ENCODE data around the gene DLST. TPM values are rescaled to one million over a fixed set of nuclear protein-coding genes. Genes with fewer than 3 reads are reported as not detected.

The DLST gene
- total RNA-seq, 1 experiment from 2014 or later, result 112 TPM

GRCh38 chr14:74861734-74862090 is 20.0 kb upstream of the DLST start:
- H3K36me3 Mint-ChIP-seq, result no peaks in the 10 kb centered on the region

GRCh38 chr14:74863274-74863673 is 18.4 kb upstream of the DLST start:
- TF ChIP-seq PRRX2 (CRISPR knock-in tag; IDR thresholded peaks at IDR 0.05) (no peak), NFE2L1 (CRISPR knock-in tag; IDR thresholded peaks at IDR 0.05) (no peak), ATF3 (CRISPR knock-in tag; conservative IDR thresholded peaks at IDR 0.05) (no peak), ZNF281 (CRISPR knock-in tag; IDR thresholded peaks at IDR 0.05) (no peak), SOX15 (CRISPR knock-in tag; IDR thresholded peaks at IDR 0.05) (no peak), AFF4 (CRISPR knock-in tag; IDR thresholded peaks at IDR 0.05; ENCODE audit: borderline replicate concordance) (no peak), NFATC4 (CRISPR knock-in tag; IDR thresholded peaks at IDR 0.05) (no peak), ERG (CRISPR knock-in tag; IDR thresholded peaks at IDR 0.05) (no peak), SMAD4 (CRISPR knock-in tag; IDR thresholded peaks at IDR 0.05) (no peak), ZNF263 (CRISPR knock-in tag; IDR thresholded peaks at IDR 0.05; ENCODE audit: low read depth) (no peak), ZNF232 (CRISPR knock-in tag; IDR thresholded peaks at IDR 0.05) (no peak), SP1 (CRISPR knock-in tag; conservative IDR thresholded peaks at IDR 0.05) (no peak), ZNF416 (CRISPR knock-in tag; IDR thresholded peaks at IDR 0.05) (no peak), OVOL2 (CRISPR knock-in tag; IDR thresholded peaks at IDR 0.05; ENCODE audit: borderline replicate concordance) (no peak), CREB1 (CRISPR knock-in tag; IDR thresholded peaks at IDR 0.05) (no peak), MYBL2 (CRISPR knock-in tag; IDR thresholded peaks at IDR 0.05) (no peak), ELF4 (CRISPR knock-in tag; IDR thresholded peaks at IDR 0.05; ENCODE audit: low read depth) (no peak)
- TF ChIP-seq, protein P1, sequence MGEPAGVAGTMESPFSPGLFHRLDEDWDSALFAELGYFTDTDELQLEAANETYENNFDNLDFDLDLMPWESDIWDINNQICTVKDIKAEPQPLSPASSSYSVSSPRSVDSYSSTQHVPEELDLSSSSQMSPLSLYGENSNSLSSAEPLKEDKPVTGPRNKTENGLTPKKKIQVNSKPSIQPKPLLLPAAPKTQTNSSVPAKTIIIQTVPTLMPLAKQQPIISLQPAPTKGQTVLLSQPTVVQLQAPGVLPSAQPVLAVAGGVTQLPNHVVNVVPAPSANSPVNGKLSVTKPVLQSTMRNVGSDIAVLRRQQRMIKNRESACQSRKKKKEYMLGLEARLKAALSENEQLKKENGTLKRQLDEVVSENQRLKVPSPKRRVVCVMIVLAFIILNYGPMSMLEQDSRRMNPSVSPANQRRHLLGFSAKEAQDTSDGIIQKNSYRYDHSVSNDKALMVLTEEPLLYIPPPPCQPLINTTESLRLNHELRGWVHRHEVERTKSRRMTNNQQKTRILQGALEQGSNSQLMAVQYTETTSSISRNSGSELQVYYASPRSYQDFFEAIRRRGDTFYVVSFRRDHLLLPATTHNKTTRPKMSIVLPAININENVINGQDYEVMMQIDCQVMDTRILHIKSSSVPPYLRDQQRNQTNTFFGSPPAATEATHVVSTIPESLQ (CRISPR knock-in tag; IDR thresholded peaks at IDR 0.05), result no peak
- Mint-ChIP-seq H3K36me3 (no peaks in the 10 kb centered on the region), H3K4me3 (no peak overlapping the region), H3K9me3 (no peaks in the 10 kb centered on the region), H3K4me1 (peaks cover 3% of the 10 kb centered on the region; the same call in 1 of the 2 replicates), H3K27me3 (ENCODE audit: low read depth) (no peaks in the 10 kb centered on the region; the same call in none of the 2 replicates), H3K27ac (no peak overlapping the region)
- CTCF ChIA-PET, result interaction anchor here (0.9 to 2.5 kb wide), 6 partner anchors 10 to 82 kb away, joined by 3 to 16 read pairs (median 5); no protein-coding TSS in a partner anchor
- no peak for DNase-seq (ENCODE audit: low spot score)
- POLR2A ChIA-PET, result no interaction called here
- ATAC-seq, result no peak

More at GRCh38 chr14:74861734-74862090, 20.0 kb upstream of the DLST start:
- DNase-seq (ENCODE audit: low spot score) (no peak), ATAC-seq (no peak)
- ChIA-PET POLR2A (interaction anchor here (1.3 to 1.8 kb wide), 2 partner anchors 44 to 113 kb away, joined by 3 to 9 read pairs; no protein-coding TSS in a partner anchor), CTCF (interaction anchor here (0.7 to 8.9 kb wide), 22 partner anchors 10 to 446 kb away, joined by 3 to 241 read pairs (median 8); partner anchors contain the start of genes ACYP1, DLST, MLH3 and PROX2)
- H3K4me3 Mint-ChIP-seq, result no peak overlapping the region
- peaks cover 3% of the 10 kb centered on the region; the same call in 1 of the 2 replicates for H3K4me1 Mint-ChIP-seq
- no peaks in the 10 kb centered on the region; the same call in none of the 2 replicates for H3K27me3 Mint-ChIP-seq (ENCODE audit: low read depth)
- H3K9me3 Mint-ChIP-seq, result no peaks in the 10 kb centered on the region
- no peak for TF ChIP-seq NFATC4 (CRISPR knock-in tag; IDR thresholded peaks at IDR 0.05)
- no peak for TF ChIP-seq MAX (CRISPR knock-in tag; IDR thresholded peaks at IDR 0.05)
- no peak for TF ChIP-seq FOXP1 (CRISPR knock-in tag; IDR thresholded peaks at IDR 0.05; ENCODE audit: borderline replicate concordance)
- TF ChIP-seq NFE2L1 (CRISPR knock-in tag; IDR thresholded peaks at IDR 0.05), result no peak
- no peak for TF ChIP-seq GABPB1 (CRISPR knock-in tag; IDR thresholded peaks at IDR 0.05)
- no peak for TF ChIP-seq FOXK1 (CRISPR knock-in tag; IDR thresholded peaks at IDR 0.05)
- no peak for TF ChIP-seq ZNF263 (CRISPR knock-in tag; IDR thresholded peaks at IDR 0.05; ENCODE audit: low read depth)
- TF ChIP-seq ZNF219 (CRISPR knock-in tag; IDR thresholded peaks at IDR 0.05; ENCODE audit: borderline replicate concordance), result no peak
- no peak for TF ChIP-seq PRRX2 (CRISPR knock-in tag; IDR thresholded peaks at IDR 0.05)
- TF ChIP-seq TCF7 (CRISPR knock-in tag; IDR thresholded peaks at IDR 0.05; ENCODE audit: low read depth), result no peak
- H3K27ac Mint-ChIP-seq, result no peak overlapping the region
